8988T (cell line): ENCODE results near the gene SERPINE2.
"Not testable (repeated sequence)": the region's sequence is repeated elsewhere in the genome, so short reads cannot be mapped to it uniquely, and the experiment has no call there.

Experiments
- DNase-seq: peaks from one replicate; pipeline ENCODE4 v3.0.0; 2011

SERPINE2 gene

DNA sequence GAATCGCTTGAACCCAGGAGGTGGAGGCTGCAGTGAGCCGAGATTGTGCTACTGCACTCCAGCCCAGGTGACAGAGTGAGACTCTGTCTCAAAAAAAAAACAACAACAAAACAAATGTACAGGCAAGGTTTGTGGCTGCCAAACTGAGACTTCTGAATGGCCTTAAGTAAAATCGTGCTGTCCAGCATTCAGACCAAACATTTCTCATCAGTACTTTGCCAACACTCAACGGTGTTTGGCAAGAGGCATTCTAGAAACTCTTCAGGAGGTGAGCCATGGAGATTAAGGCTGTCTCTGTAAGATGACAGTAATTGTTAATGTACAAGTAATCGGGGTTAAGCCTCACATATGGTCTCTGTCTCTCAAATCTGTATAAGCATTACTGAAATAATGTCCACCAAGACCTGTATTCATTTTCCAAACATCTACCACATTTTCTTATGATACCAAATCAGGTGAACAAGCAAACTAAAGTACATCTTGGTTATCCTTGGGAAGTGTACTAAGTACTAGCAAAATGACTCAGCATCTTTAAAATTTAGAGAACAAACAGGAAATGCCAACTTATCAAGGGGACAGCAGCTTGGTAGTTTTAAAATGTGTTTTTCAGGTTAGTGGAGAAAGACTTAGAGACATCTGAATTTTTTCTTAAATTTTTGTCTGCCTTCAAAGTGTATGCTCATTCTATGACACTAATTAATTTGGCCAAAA, 29.3 kb downstream of the SERPINE2 start:
- DNase-seq, result no peak

DNA sequence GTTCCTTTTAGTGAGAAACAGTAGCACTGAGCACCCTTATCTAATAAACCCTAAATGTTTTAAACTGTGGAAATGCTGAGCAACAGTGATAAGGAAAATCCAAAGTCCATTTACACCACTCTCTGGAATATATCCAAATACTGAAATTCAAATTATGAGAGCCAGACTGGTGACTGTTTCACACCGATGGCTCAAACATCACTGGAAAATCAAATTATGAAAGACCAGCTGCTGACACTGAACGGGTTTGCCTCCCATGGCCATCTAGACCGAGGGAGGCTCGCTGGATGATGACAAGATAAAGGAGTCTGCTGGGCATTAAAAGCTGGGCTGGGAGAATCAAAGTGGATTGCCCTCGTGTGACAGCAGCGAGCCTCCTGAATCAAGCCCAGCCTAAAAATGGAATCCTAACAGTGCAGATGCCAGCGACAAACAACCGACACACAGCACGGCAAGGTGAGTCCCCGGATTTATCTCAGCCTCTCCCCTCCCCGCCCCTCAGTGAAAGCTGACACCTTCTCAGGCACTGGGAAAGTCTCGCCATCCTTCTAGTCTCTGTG, 30.3 kb downstream of the SERPINE2 start:
- DNase-seq, result no peak

- no peak for DNase-seq
Measured at GRCh38 chr2:224004105-224004695, 34.9 kb downstream of the SERPINE2 start.

DNA sequence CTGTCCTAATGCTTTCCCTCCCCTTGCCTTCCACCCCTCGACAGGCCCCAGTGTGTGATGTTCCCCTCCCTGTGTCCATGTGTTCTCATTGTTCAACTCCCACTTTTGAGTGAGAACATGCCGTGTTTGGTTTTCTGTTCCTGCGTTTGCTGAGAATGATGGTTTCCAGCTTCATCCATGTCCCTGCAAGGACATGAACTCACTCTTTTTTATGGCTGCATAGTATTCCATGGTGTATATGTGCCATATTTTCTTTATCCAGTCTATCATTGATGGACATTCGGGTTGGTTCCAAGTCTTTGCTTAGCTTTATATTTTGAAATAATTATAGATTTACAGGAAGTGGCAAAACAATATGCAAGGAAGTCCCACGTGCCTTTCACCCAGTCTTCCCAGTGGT, 38.4 kb downstream of the SERPINE2 start:
- DNase-seq, result not testable (repeated sequence)

- DNase-seq, result no peak
Measured at GRCh38 chr2:223999862-224000261, 39.2 kb downstream of the SERPINE2 start.

- DNase-seq, result no peak
Measured at GRCh38 chr2:223998948-223999347, 40.1 kb downstream of the SERPINE2 start.

DNA sequence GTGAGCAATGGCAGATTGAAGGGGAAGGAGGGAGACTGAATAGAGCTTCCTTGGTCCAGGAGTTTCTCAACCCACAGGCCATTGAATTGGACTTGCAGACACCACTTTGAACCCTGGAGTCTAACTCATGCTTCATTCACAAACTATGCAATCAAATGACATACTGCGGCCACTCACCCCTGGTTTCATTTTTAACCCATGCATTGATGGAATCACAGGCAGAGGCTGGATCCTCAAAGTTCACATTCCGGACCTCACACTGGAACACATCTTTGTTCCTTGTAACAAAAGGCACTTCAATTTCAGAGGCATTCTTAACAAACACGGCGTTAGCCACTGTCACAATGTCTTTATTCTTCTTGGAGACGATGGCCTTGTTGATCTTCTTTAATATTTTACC, 41.1 kb downstream of the SERPINE2 start:
- no peak for DNase-seq

DNA sequence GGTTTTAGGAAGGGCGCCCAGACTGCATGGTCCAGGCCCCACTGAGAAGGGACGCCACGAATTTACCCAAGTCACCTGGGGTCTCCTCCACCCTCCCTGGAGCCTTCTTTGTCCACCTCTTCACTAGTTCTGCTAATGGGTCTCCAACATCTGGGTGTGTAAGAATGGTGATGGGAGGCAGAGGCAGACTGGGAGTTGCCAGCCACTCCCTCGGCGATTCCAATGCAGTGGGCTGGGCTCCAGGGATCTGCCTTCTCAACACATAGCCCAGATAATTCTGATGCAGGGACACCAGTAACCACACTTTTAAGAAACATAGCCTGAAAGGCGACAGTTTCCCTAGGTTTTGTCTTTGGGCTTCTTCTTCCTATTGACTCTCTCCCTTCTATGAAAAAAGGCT, 42.7 kb downstream of the SERPINE2 start:
- DNase-seq, result no peak

- DNase-seq, result no peak
Measured at GRCh38 chr2:223995569-223995968, 43.5 kb downstream of the SERPINE2 start.

DNA sequence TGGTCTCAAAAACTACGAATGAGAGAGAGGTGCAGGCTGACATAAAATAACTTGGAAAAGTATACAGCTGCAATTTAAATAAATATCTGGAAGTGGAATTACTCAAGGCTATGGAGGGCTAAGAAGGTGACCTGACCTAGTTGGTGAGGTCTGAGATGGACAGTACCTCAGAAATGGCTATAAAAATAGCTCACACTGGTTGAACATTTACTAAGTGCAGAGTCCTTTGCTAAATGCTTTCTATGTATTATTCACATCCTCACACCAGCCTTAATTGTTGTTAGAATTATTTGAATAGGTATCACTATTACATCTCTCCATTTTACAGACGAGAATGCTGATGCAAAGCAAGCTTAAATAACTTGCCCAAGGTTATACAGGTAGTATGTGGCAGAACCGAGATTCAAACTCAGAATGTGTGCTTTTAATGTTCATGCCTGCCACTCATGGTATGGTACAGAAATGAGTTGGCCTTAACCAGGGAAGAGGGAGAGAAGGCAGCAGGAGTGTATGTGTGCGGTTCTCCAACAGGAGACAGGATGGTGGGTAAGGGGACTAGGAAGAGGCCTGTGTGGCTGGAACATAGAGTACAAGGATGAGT, 44.4 kb downstream of the SERPINE2 start:
- DNase-seq, result no peak

GRCh38 chr2:223993634-223994232, 45.4 kb downstream of the SERPINE2 start:
- peak; percentile 34 for DNase-seq

DNA sequence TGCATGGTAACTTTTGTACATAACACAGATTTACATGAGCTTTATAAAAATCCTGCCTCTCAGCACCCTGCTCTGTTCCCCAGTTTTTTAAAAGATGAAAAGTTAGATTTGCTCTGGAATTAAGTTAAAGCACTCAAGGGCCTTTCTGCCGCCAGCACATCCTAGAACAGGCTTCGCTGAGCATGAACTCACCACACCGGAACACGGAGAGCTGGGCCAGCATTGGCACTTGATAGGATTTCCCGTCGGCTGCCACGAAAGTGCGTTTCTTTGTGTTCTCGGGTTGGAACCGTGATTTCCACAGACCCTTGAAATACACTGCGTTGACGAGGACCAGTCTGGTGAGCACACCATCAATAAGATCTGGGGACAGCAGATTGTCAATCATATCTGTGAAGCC, 47.5 kb downstream of the SERPINE2 start:
- no peak for DNase-seq

- DNase-seq, result no peak
Measured at GRCh38 chr2:223989856-223990232, 49.2 kb downstream of the SERPINE2 start.

- DNase-seq, result peak; percentile 26
Measured at GRCh38 chr2:223989206-223989855, 49.8 kb downstream of the SERPINE2 start.

DNA sequence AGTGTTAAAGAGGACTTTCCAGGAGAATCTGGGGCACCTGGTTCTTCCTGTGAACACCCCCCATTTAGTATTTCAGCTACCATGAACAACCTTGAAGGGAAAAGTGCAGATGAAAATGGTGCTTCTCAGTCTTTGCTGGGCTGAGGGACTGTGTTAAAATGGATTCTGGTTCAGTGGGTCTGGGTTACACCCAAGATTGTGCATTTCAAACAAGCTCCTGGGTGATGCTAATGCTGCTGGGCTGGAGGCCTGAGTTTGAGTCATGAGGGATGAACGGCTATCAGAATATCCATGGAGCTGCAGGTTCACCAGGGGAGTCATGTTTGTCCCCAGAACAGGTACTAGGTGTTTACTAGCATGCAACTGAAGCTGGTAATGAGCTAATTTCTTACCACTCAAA, 57.8 kb downstream of the SERPINE2 start:
- DNase-seq, result no peak

GRCh38 chr2:223980803-223981202, 58.3 kb downstream of the SERPINE2 start:
- DNase-seq, result no peak

- no peak for DNase-seq
Measured at GRCh38 chr2:223980397-223980735, 58.7 kb downstream of the SERPINE2 start.

DNA sequence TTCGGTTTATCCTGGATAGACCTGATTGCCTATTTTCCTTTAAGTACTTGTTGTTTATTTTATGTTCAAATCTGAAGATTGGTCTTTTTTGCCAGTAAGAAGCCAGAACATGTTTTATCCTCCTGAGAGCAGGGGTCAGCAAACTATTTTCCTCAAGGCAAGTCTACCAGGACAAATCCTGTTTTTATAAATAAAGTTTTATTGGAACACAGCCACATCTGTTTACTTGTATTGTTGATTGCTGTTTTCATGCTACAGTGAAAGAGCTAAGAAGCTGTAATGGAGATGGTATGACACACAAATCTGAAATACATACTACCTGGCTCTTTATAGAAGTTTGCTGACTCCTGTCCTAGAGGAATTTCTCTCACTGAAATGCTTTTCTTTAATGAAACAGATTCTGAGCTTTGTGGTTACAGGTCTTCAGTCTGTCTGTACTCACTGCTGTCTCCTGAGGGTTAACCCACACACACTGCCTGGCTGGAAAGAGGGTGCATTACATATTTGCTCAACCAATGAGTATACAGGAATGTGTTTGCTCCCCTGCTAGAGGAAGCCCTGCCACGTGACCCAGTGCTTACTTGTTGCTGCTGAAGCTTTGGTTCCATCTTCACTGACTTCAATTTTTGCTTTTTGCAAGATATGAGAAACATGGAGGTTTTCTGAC, 59.2 kb downstream of the SERPINE2 start:
- no peak for DNase-seq

DNA sequence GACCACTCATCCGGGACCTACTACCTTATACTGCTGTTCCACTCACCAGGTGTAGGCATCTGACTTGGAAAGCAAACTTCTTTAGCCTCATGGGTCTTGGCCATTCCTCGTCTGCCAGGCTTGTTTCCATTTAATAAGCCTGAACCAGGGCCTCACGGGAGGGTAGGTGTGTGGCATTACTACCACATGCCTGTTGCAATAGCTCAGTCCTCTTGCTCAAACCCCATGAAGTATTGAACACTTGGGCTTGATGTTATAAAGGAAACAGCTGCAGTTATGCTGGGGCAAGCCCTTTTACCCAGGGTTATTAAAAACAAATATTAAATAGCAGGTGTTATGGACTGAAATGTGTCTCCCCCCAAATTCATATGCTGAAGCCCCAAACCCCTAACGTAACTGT, 60.6 kb downstream of the SERPINE2 start:
- no peak for DNase-seq

DNA sequence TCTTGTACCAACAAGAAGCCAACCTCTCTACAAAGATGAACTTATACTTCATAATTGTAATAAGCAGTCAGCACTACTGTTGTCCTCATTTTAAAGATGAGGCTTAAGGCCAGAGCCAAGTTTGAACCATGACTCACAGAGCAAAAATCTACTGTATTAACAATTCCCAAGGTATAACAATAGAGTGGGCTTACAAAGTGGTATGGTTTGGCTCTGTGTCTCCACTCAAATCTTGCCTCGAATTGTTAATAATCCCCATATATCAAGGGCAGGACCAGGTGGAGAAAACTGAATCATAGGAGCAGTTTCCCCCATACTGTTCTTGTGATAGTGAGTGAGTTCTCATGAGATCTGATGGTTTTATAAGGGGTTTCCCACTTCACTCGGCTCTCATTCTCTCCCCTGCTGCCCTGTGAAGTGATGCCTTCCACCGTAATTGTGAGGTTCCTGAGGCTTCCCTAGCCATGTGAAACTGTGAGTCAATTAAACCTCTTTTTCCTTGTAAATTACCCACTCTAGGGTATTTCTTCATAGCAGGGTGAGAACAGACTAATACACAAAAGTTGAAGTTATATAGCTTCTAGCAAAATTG, 62.4 kb downstream of the SERPINE2 start:
- DNase-seq, result no peak

- no peak for DNase-seq
Measured at GRCh38 chr2:223973606-223974005, 65.5 kb downstream of the SERPINE2 start.

- DNase-seq, result no peak
Measured at GRCh38 chr2:223972656-223973102, 66.4 kb downstream of the SERPINE2 start.
